ENCODE data around the gene CEP104. TPM values are rescaled to one million over a fixed set of nuclear protein-coding genes. Genes with fewer than 3 reads are reported as not detected.

Gene CEP104
- total RNA-seq, 4 donors from 2014 or later: 20.2 to 31.7 (median 25.7) TPM

DNA sequence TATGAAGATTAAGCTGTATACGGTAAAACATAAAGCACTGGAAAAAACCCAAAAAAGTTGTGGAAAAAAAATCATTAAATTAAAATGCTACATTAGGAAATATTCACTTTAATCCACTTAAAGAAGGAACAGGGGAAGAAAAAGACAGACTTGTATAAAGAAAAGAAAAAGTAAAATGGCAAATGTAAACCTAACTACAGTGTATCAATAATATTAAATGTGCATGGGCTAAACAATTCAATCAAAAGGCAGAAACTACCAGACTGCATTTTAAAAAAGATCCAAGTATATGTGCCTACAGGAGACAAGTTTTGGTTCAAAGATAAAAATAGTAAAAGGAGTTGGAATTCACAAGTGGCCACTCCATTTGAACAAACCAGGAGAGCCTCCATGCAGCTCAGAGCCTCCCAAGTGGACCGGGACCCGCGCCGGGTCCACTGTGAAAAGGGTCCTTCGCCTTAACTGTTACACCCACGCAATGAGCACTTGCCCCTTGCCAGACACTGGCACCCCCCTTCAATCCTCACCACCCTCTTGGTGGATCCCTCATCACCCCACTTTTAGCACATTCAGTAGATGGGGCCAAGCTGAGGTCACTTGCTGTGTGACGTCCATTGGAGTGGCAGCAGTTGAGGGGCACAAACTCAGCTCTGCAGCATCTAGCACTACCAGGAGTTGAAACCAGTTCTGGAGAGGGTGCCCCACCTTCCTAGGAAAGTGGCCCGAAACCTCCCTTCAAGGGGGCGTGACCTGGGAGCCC, 42.2 kb upstream of the CEP104 start:
- DNase-seq (ENCODE audit: low spot score) (no peak), ATAC-seq (ENCODE audit: low FRiP score) (no peak)
- TF ChIP-seq CTCF (IDR thresholded peaks at IDR 0.05): no peak

GRCh38 chr1:3898475-3898735, 41.4 kb upstream of the CEP104 start:
- ATAC-seq (ENCODE audit: low FRiP score) (no peak), DNase-seq (ENCODE audit: low spot score) (no peak)
- TF ChIP-seq CTCF (IDR thresholded peaks at IDR 0.05): no peak

- no peak for TF ChIP-seq CTCF (IDR thresholded peaks at IDR 0.05)
- ATAC-seq (ENCODE audit: low FRiP score): no peak
- no peak for DNase-seq (ENCODE audit: low spot score)
These were observed 39.5 kb upstream of the CEP104 start for GRCh38 chr1:3896396-3897000.

GRCh38 chr1:3895951-3896325, 38.9 kb upstream of the CEP104 start:
- no peak for DNase-seq (ENCODE audit: low spot score)
- TF ChIP-seq CTCF (IDR thresholded peaks at IDR 0.05): no peak
- no peak for ATAC-seq (ENCODE audit: low FRiP score)

- DNase-seq (ENCODE audit: low spot score): no peak
These were observed 38.4 kb upstream of the CEP104 start for GRCh38 chr1:3895279-3895950.

DNA sequence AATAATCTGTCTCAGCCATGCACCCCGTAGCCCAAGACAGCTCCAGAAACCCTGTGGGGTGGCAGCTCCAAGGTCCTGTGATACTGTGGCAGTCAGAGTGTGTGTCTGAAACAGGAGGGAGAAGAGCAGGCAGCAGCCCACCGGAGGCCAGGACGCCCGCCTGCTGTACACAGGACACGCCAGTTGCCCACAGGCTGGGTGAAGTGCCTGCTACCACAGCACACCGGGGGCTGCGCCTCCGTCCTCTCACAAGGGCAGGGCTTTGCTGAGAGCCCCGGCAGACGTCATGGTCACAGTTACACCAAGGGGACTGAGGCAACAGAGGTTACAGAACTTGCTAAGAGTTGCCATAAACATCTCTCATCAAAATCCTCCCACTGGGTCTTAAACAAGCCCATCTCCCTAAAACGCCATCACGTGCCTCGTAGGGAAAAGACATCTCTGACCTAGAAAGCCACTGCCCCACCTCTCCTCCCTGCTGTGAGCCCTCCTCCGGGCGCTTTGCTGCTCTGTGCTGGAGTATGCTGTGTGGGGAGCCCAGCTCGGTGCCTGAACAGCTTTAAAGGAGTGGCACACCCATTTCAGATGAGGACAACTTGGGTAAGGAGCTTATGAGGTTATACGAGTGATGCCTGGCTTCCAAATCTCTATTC, 37.7 kb upstream of the CEP104 start:
- no peak for ATAC-seq (ENCODE audit: low FRiP score)
- DNase-seq (ENCODE audit: low spot score): no peak
- no peak for TF ChIP-seq CTCF (IDR thresholded peaks at IDR 0.05)

More at GRCh38 chr1:3895279-3895950, 38.4 kb upstream of the CEP104 start:
- TF ChIP-seq CTCF (IDR thresholded peaks at IDR 0.05): no peak
- ATAC-seq (ENCODE audit: low FRiP score): no peak

All from omental fat pad (tissue), 4 donors.